Small intestine (tissue), 7 donors: ENCODE results near the gene ADRA2A. TPM values are rescaled to one million over a fixed set of nuclear protein-coding genes. Genes with fewer than 3 reads are reported as not detected.

Experiments used
- DNase-seq, 2 donors: peaks; one replicate each; pipeline versions ENCODE4 v3.0.0 to v3.0.0-alpha.2; 2013
- FAIRE-seq: peaks from 2 replicates; lab custom pipeline; 2012; peaks lifted over from hg19 to GRCh38; lab: Jason Lieb, UNC
- H3K27ac ChIP-seq, 3 donors: one replicate each; pipeline ENCODE4 v1.5.1; 2013; ENCODE audit warnings: low read length in 2 of 3, mild to moderate bottlenecking in 2 of 3, control low read depth in 1 of 3, inconsistent platforms in 1 of 3, low read depth in 1 of 3, moderate library complexity in 1 of 3
- H3K27me3 ChIP-seq, 3 donors: one replicate each; pipeline ENCODE4 v1.6.1; 2013; ENCODE audit warnings: low read length in 3 of 3, inconsistent platforms in 1 of 3; ENCODE audit not compliant: control insufficient read depth in 3 of 3, insufficient read depth in 3 of 3
- H3K36me3 ChIP-seq, 3 donors: one replicate each; pipeline ENCODE4 v1.6.1; 2013; ENCODE audit warnings: low read length in 3 of 3, inconsistent platforms in 1 of 3, low read depth in 1 of 3, mild to moderate bottlenecking in 1 of 3, moderate library complexity in 1 of 3; ENCODE audit not compliant: control insufficient read depth in 3 of 3, insufficient read depth in 2 of 3
- H3K4me1 ChIP-seq, 3 donors: one replicate each; pipeline ENCODE4 v1.6.1; 2013; ENCODE audit warnings: low read length in 2 of 3, inconsistent platforms in 1 of 3, low read depth in 1 of 3, mild to moderate bottlenecking in 1 of 3, moderate library complexity in 1 of 3; ENCODE audit not compliant: control insufficient read depth in 3 of 3, insufficient read depth in 2 of 3
- H3K4me3 ChIP-seq, 3 donors: one replicate each; pipeline ENCODE4 v1.5.1; 2013; ENCODE audit warnings: low read length in 3 of 3, control low read depth in 1 of 3, inconsistent platforms in 1 of 3, low read depth in 1 of 3, mild to moderate bottlenecking in 1 of 3, moderate library complexity in 1 of 3
- H3K9me3 ChIP-seq, 2 donors: one replicate each; pipeline ENCODE4 v1.6.1; 2013; ENCODE audit warnings: low read depth in 1 of 2, low read length in 1 of 2; ENCODE audit not compliant: control insufficient read depth in 2 of 2, insufficient read depth in 1 of 2
- WGBS, 3 donors: extraction: QIAGEN DNeasy Blood & Tissue Kit; methylation state at CpG; one replicate each; pipeline ENCODE4 v1.1.7; 2013; 5-methylcytosine and 5-hydroxymethylcytosine counted together
- polyA plus RNA-seq, 4 donors: library from polyadenylated mRNA; stranded (reverse) in 3 of 4; unstranded in 1 of 4; fragments of 200-250 nt in 3 of 4; fragments of 120-200 nt in 1 of 4; gene quantifications; one replicate each; pipeline versions ENCODE4 v1.2.1 to v1.2.3, GENCODE V29; 2013
- donor health status: healthy with polysubstance abuse.
- donor health status: control.
- donor health status: control.
- donor health status: Bipolar disorder and iron deficiency.
- donor health status: healthy.

The ADRA2A gene
- polyA plus RNA-seq, 4 donors: 1.1 to 19.3 (median 6.6) TPM

DNA sequence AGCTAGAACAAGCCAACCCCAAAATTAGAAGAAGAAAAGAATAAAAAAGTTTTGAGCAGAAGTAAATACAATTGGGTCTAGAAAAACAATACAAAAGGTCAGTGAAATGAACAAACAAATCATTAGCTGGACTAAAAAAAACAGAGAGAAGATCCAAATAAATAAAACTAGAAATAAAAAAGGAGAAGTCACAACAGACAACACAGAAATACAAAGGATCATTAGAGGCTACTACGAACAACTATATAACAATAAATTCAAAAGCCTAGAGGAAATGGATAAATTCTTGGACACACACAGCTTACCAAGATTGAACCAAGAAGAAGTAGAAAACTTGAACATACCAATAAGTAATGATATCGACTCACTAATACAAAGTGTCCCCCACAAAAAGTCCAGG, 13.4 kb upstream of the ADRA2A start:
- H3K36me3 ChIP-seq: no peaks in the 10 kb centered on the region
- H3K9me3 ChIP-seq: peaks cover 0 to 11% of the 10 kb centered on the region in 2 donors
- FAIRE-seq (peak; percentile 73), DNase-seq (no peak)
- H3K27me3 ChIP-seq: peaks cover 0 to 7% (median 3%) of the 10 kb centered on the region in 3 donors
- no peak overlapping the region for H3K4me3 ChIP-seq
- H3K27ac ChIP-seq: no peak overlapping the region
- H3K4me1 ChIP-seq: no peaks in the 10 kb centered on the region
- 85 to 91% (median 90%) methylated on average over 2 of the region's 2 CpGs for WGBS, 3 donors

DNA sequence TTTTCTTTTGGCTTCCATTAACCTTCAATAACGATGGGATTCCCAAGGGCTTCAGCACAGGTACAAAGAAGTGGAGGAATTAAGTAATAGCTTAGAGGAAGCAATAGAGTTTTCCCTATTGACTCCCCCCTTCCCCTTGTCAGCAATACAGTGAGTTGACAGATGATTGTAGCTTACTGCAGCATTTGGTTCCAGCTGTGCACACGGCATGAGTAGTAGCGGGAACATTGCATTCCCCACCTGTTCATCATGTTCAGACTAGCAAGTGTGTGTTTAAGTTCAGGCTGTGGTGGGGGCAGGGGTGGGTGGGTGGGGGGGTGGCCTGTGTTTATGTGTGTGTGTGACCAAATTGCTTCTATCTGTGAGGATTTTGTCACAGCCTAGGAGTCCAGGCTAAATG, 4.6 kb upstream of the ADRA2A start:
- H3K9me3 ChIP-seq: no peaks in the 10 kb centered on the region
- no peak overlapping the region for H3K27ac ChIP-seq
- DNase-seq: no peak
- peaks cover 0 to 3% (median 0%) of the 10 kb centered on the region in 3 donors for H3K4me1 ChIP-seq
- H3K4me3 ChIP-seq: no peak overlapping the region
- 35 to 80% (median 68%) methylated on average over 3 of the region's 3 CpGs for WGBS, 3 donors
- no peak for FAIRE-seq
- H3K27me3 ChIP-seq: peaks cover 0 to 35% (median 6%) of the 10 kb centered on the region in 3 donors
- H3K36me3 ChIP-seq: no peaks in the 10 kb centered on the region

DNA sequence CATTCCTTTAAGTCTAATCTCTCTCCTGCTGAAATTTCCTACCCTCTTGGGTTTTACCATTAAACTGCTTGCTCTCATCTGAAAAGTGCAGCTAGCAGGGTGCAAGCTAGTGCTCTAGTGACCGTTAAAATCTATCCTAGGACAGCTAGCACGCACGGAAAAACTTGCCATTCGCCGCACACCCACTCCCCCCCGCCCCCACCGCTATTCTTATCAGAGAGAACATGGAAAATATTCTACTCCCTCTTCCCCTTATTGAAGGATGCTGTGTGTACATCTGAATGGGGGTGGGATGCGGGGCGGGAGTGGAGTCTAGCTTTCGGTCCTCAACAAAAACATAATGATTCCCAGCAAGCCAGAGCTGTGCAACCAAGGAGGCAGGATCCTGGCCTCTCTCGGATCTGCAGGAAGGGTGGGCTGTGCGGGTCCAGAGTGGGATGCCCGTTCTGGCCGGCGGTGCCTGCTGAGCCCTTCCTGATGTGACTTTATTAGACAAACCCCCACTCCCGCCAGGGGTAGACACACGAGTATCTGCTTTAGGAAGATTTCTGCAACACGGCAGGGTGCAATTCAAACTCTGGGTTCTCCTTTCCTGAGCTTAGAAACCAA, 1.1 kb upstream of the ADRA2A start:
- H3K4me3 ChIP-seq: peak overlapping the region in 2 of 3 donors; percentile 47 to 75
- H3K27ac ChIP-seq: no peak overlapping the region
- no peaks in the 10 kb centered on the region for H3K9me3 ChIP-seq
- H3K36me3 ChIP-seq: peaks cover 0 to 4% (median 0%) of the 10 kb centered on the region in 3 donors
- peaks cover 0 to 20% (median 2%) of the 10 kb centered on the region in 3 donors for H3K4me1 ChIP-seq
- peaks cover 0 to 51% (median 11%) of the 10 kb centered on the region in 3 donors for H3K27me3 ChIP-seq
- WGBS, 3 donors: 24 to 30% (median 30%) methylated on average over 18 of the region's 18 CpGs
- FAIRE-seq: no peak
- DNase-seq: no peak

DNA sequence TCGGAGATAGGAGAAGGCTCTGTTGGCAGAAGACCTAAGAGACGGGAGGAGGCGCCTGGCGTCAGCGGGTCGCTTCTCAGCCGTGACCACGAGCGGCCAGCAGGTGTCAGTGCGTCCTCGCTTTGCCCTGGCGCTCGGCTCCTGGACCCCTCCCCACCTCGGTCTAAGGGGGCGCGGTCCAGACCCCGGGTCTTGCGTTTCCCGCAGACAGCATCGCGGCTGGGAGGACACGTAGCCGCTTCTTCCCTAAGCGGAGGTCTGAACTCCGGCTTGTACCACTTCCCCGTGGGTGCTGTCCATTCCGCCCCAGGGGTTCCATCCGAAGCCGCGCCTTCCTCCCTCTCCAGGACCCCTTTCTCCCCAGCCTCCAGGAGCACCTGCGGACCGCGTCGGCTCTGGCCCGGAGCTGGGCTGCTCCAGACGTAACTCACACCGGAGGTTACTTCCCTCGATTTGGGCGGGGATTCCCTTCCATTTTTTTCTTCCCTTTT, 593 bp upstream of the ADRA2A start:
- DNase-seq (peak; percentile 67 to 80), FAIRE-seq (no peak)
- no peaks in the 10 kb centered on the region for H3K9me3 ChIP-seq
- peak overlapping the region; percentile 43 to 75 (median 47) for H3K4me3 ChIP-seq
- H3K27me3 ChIP-seq: peaks cover 0 to 51% (median 11%) of the 10 kb centered on the region in 3 donors
- H3K4me1 ChIP-seq: peaks cover 0 to 20% (median 2%) of the 10 kb centered on the region in 3 donors
- 0 to 1% (median 0%) methylated on average over 37 to 39 of the region's 39 CpGs for WGBS, 3 donors
- peaks cover 0 to 4% (median 0%) of the 10 kb centered on the region in 3 donors for H3K36me3 ChIP-seq
- peak overlapping the region in 2 of 3 donors; percentile 43 to 48 for H3K27ac ChIP-seq

DNA sequence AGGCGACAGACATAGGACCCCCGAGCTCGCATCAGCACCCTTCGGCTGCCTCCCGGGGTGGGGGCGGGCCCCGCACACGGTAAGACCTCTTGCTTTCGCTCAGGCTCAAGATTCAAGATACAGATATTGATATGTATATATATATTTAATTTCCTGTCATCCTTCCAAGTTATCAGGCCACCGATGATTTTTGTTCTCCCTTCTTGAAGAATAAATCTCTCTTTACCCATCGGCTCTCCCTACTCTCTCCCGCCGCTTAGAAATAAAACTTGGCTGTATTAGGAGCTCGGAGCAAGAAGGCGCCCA, 603 bp downstream of the ADRA2A start:
- Histone ChIP-seq H3K27me3 (peaks cover 0 to 48% (median 11%) of the 10 kb centered on the region in 3 donors), H3K27ac (peak overlapping the region in 2 of 3 donors; percentile 65 to 87), H3K4me3 (peak overlapping the region; percentile 20 to 75 (median 47))

DNA sequence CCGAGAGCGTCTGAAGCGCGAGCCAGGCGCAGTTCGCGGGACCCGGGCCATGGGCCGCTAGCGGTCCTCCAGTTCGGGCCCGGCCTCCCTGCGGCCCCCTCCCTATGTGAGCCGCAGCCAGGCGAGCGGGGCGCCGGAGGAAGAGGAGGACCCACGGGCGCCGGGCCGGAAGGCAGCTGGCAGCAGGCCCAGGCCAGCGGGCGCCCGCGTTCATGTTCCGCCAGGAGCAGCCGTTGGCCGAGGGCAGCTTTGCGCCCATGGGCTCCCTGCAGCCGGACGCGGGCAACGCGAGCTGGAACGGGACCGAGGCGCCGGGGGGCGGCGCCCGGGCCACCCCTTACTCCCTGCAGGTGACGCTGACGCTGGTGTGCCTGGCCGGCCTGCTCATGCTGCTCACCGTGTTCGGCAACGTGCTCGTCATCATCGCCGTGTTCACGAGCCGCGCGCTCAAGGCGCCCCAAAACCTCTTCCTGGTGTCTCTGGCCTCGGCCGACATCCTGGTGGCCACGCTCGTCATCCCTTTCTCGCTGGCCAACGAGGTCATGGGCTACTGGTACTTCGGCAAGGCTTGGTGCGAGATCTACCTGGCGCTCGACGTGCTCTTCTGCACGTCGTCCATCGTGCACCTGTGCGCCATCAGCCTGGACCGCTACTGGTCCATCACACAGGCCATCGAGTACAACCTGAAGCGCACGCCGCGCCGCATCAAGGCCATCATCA, 1.1 kb downstream of the ADRA2A start:
- Histone ChIP-seq H3K27ac (peak overlapping the region in 1 of 3 donors; percentile 43), H3K9me3 (no peaks in the 10 kb centered on the region), H3K4me3 (peak overlapping the region in 2 of 3 donors; percentile 47 to 75), H3K27me3 (peaks cover 0 to 48% (median 11%) of the 10 kb centered on the region in 3 donors), H3K36me3 (peaks cover 0 to 4% (median 0%) of the 10 kb centered on the region in 3 donors), H3K4me1 (peaks cover 0 to 20% (median 2%) of the 10 kb centered on the region in 3 donors)
- 12 to 17% (median 13%) methylated on average over 71 to 78 of the region's 78 CpGs for WGBS, 3 donors
- no peak for FAIRE-seq
- DNase-seq: peak; percentile 40 to 54

More for the DNA sequence above, 603 bp downstream of the ADRA2A start:
- DNase-seq: no peak
- Histone ChIP-seq H3K9me3 (no peaks in the 10 kb centered on the region), H3K4me1 (peaks cover 0 to 20% (median 2%) of the 10 kb centered on the region in 3 donors), H3K36me3 (peaks cover 0 to 4% (median 0%) of the 10 kb centered on the region in 3 donors)
- no peak for FAIRE-seq
- WGBS, 3 donors: 2 to 3% (median 2%) methylated on average over 15 of the region's 15 CpGs

DNA sequence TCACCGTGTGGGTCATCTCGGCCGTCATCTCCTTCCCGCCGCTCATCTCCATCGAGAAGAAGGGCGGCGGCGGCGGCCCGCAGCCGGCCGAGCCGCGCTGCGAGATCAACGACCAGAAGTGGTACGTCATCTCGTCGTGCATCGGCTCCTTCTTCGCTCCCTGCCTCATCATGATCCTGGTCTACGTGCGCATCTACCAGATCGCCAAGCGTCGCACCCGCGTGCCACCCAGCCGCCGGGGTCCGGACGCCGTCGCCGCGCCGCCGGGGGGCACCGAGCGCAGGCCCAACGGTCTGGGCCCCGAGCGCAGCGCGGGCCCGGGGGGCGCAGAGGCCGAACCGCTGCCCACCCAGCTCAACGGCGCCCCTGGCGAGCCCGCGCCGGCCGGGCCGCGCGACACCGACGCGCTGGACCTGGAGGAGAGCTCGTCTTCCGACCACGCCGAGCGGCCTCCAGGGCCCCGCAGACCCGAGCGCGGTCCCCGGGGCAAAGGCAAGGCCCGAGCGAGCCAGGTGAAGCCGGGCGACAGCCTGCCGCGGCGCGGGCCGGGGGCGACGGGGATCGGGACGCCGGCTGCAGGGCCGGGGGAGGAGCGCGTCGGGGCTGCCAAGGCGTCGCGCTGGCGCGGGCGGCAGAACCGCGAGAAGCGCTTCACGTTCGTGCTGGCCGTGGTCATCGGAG, 1.8 kb downstream of the ADRA2A start:
- peaks cover 0 to 4% (median 0%) of the 10 kb centered on the region in 3 donors for H3K36me3 ChIP-seq
- WGBS, 3 donors: 29 to 54% (median 49%) methylated on average over 83 to 104 of the region's 104 CpGs
- peak in 1 of 2 donors; percentile 40 for DNase-seq
- FAIRE-seq: no peak
- peaks cover 0 to 45% (median 11%) of the 10 kb centered on the region in 3 donors for H3K27me3 ChIP-seq
- no peaks in the 10 kb centered on the region for H3K9me3 ChIP-seq
- H3K4me1 ChIP-seq: peaks cover 0 to 20% (median 2%) of the 10 kb centered on the region in 3 donors
- no peak overlapping the region for H3K27ac ChIP-seq
- H3K4me3 ChIP-seq: peak overlapping the region in 2 of 3 donors; percentile 12 to 47

DNA sequence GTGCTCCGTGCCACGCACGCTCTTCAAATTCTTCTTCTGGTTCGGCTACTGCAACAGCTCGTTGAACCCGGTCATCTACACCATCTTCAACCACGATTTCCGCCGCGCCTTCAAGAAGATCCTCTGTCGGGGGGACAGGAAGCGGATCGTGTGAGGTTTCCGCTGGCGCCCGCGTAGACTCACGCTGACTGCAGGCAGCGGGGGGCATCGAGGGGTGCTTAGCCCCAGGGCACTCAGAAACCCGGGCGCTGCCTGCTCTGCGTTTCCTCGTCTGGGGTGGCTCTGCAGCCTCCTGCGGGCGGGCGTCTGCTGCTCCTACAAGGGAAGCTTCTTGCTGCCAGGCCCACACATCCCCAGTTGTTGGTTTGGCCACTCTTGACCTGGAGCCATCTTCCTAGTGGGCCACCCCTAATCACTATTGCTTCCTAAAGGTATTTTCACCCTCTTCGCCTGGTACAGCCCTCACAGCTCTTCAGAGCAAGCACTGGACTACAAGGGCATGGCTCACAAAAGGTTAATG, 2.5 kb downstream of the ADRA2A start:
- 74 to 78% (median 78%) methylated on average over 28 of the region's 28 CpGs for WGBS, 3 donors
- DNase-seq (no peak), FAIRE-seq (no peak)
- Histone ChIP-seq H3K36me3 (peaks cover 0 to 4% (median 0%) of the 10 kb centered on the region in 3 donors), H3K9me3 (no peaks in the 10 kb centered on the region), H3K27me3 (peaks cover 0 to 40% (median 9%) of the 10 kb centered on the region in 3 donors), H3K4me1 (peaks cover 0 to 20% (median 2%) of the 10 kb centered on the region in 3 donors), H3K4me3 (no peak overlapping the region), H3K27ac (no peak overlapping the region)
